IMR-90 (cell line): ENCODE results near the gene MTFR1L. TPM values are rescaled to one million over a fixed set of nuclear protein-coding genes. Genes with fewer than 3 reads are reported as not detected.
A peak's percentile ranks its signal among the peaks of the same experiment; 100 is the strongest.

Source experiments
- ATAC-seq: fragments of 200-7000 bp; cut with Tn5 transposase; 2 replicates; pipeline ENCODE4 v1.9.1; 2020; ENCODE audit warnings: low read depth, mild to moderate bottlenecking, moderate library complexity
- BruUV-seq: library from RNA; stranded (reverse); fragments of 400-500 nt; replicated peaks from 2 replicates; lab custom pipeline; 2021; lab: Mats Ljungman, UMichigan
- CTCF ChIA-PET: fragments of 300-600 bp; formaldehyde crosslinking; extraction: SDS; loops from one replicate; lab custom pipeline; 2021; ENCODE audit warnings: antibody characterized with exemption; lab: Yijun Ruan, JAX
- POLR2A ChIA-PET: fragments of 300-600 bp; sonication (Branson Sonifier 250); formaldehyde crosslinking; loops from one replicate; lab custom pipeline; 2022; ENCODE audit warnings: antibody characterized with exemption; ENCODE audit not compliant: unreplicated experiment; lab: Charles Lee
- DNase-seq: peaks from one replicate; pipeline ENCODE4 v3.0.0; 2013
- H2AFZ ChIP-seq: replicated peaks from 2 replicates; pipeline ENCODE3; 2013; ENCODE audit warnings: low read length, mild to moderate bottlenecking; ENCODE audit not compliant: poor library complexity
- H2AK5ac ChIP-seq: 2 replicates; pipeline ENCODE4 v1.6.1; 2013; ENCODE audit warnings: low read depth, low read length, inconsistent platforms
- H2AK9ac ChIP-seq: replicated peaks from 2 replicates; pipeline ENCODE3; 2013; ENCODE audit warnings: mild to moderate bottlenecking, low read depth, low read length, moderate library complexity; ENCODE audit not compliant: poor library complexity
- H2BK120ac ChIP-seq: 2 replicates; pipeline ENCODE4 v1.6.1; 2013; ENCODE audit warnings: low read depth, low read length, inconsistent platforms
- H2BK15ac ChIP-seq: 3 replicates; pipeline ENCODE4 v1.6.1; 2013; ENCODE audit warnings: low read depth, low read length, inconsistent platforms
- H2BK20ac ChIP-seq: 2 replicates; pipeline ENCODE4 v1.6.1; 2013; ENCODE audit warnings: low read depth, mild to moderate bottlenecking, inconsistent platforms, low read length, moderate library complexity
- H2BK5ac ChIP-seq: 2 replicates; pipeline ENCODE4 v1.6.1; 2013; ENCODE audit warnings: mild to moderate bottlenecking, low read depth, low read length, inconsistent platforms; ENCODE audit not compliant: poor library complexity, severe bottlenecking
- H3K14ac ChIP-seq: replicated peaks from 2 replicates; pipeline ENCODE4 v1.6.1; 2013; ENCODE audit warnings: low read depth, low read length, inconsistent platforms
- H3K18ac ChIP-seq: 2 replicates; pipeline ENCODE4 v1.6.1; 2013; ENCODE audit warnings: low read depth, low read length, control low read depth
- H3K23ac ChIP-seq: 2 replicates; pipeline ENCODE4 v1.6.1; 2013; ENCODE audit warnings: low read depth, low read length, inconsistent platforms
- H3K27ac ChIP-seq: 2 replicates; pipeline ENCODE4 v1.5.1; 2013; ENCODE audit warnings: mild to moderate bottlenecking, control low read depth, low read length; ENCODE audit not compliant: insufficient read depth
- H3K27me3 ChIP-seq: 2 replicates; pipeline ENCODE4 v1.6.1; 2013; ENCODE audit warnings: low read length; ENCODE audit not compliant: control insufficient read depth, insufficient read depth
- H3K36me3 ChIP-seq: 2 replicates; pipeline ENCODE4 v1.6.1; 2013; ENCODE audit warnings: low read length, mixed read lengths; ENCODE audit not compliant: control insufficient read depth, insufficient read depth
- H3K4ac ChIP-seq: 2 replicates; pipeline ENCODE4 v1.6.1; 2013; ENCODE audit warnings: low read depth, low read length, inconsistent platforms
- H3K4me1 ChIP-seq: 2 replicates; pipeline ENCODE4 v1.6.1; 2013; ENCODE audit warnings: low read length, mixed read lengths; ENCODE audit not compliant: control insufficient read depth, insufficient read depth
- H3K4me2 ChIP-seq: 2 replicates; pipeline ENCODE4 v1.6.1; 2013; ENCODE audit warnings: low read depth, mild to moderate bottlenecking, control low read depth, low read length, moderate library complexity
- H3K4me3 ChIP-seq: 2 replicates; pipeline ENCODE4 v1.5.1; 2013; ENCODE audit warnings: low read depth, mild to moderate bottlenecking, control low read depth, low read length, moderate library complexity; ENCODE audit not compliant: insufficient read depth
- H3K56ac ChIP-seq: 2 replicates; pipeline ENCODE4 v1.6.1; 2013; ENCODE audit warnings: low read length, inconsistent platforms; ENCODE audit not compliant: insufficient read depth; ENCODE audit errors: extremely low read depth
- H3K79me1 ChIP-seq, 2 experiments: 2 replicates each; pipeline ENCODE4 v1.6.1; 2013; ENCODE audit warnings: low read length in 2 of 2, inconsistent platforms in 1 of 2, low read depth in 1 of 2
- H3K9ac ChIP-seq: 2 replicates; pipeline ENCODE4 v1.6.1; 2013; ENCODE audit warnings: low read depth, low read length, control low read depth
- H3K9me1 ChIP-seq: 2 replicates; pipeline ENCODE4 v1.6.1; 2013; ENCODE audit warnings: low read length, inconsistent platforms; ENCODE audit not compliant: insufficient read depth
- H3K9me3 ChIP-seq: 2 replicates; pipeline ENCODE4 v1.6.1; 2013; ENCODE audit warnings: low read length; ENCODE audit not compliant: control insufficient read depth, insufficient read depth
- H4K20me1 ChIP-seq: 2 replicates; pipeline ENCODE4 v1.6.1; 2013; ENCODE audit warnings: low read length, inconsistent platforms; ENCODE audit not compliant: insufficient read depth
- H4K5ac ChIP-seq: 2 replicates; pipeline ENCODE4 v1.6.1; 2013; ENCODE audit warnings: mild to moderate bottlenecking, low read depth, low read length, control low read depth
- H4K8ac ChIP-seq, 2 experiments: 2 replicates each; pipeline ENCODE4 v1.6.1; 2013; ENCODE audit warnings: low read depth in 2 of 2, low read length in 2 of 2, control low read depth in 1 of 2, inconsistent platforms in 1 of 2
- H4K91ac ChIP-seq: 2 replicates; pipeline ENCODE4 v1.6.1; 2013; ENCODE audit warnings: low read depth, low read length, inconsistent platforms; ENCODE audit not compliant: insufficient read depth
- CEBPB ChIP-seq: IDR thresholded peaks from 2 replicates; pipeline ENCODE4 v1.6.1; 2012; ENCODE audit warnings: low read depth, low read length, improper control_type of control experiment
- CTCF ChIP-seq: conservative IDR thresholded peaks from 2 replicates; pipeline ENCODE4 v1.5.1; 2012; ENCODE audit warnings: mild to moderate bottlenecking, low read depth, low read length, improper control_type of control experiment
- ELK1 ChIP-seq: fragments of 150-350 bp; IDR thresholded peaks from 2 replicates; pipeline ENCODE4 v1.6.1; 2016; ENCODE audit warnings: low read depth, mild to moderate bottlenecking, low read length, moderate library complexity, borderline replicate concordance
- MAFK ChIP-seq: IDR thresholded peaks from 2 replicates; pipeline ENCODE4 v1.6.1; 2012; ENCODE audit warnings: low read depth, low read length, improper control_type of control experiment
- MAZ ChIP-seq: IDR thresholded peaks from 2 replicates; pipeline ENCODE4 v1.6.1; 2012; ENCODE audit warnings: low read depth, mild to moderate bottlenecking, low read length, improper control_type of control experiment, moderate library complexity, borderline replicate concordance
- MXI1 ChIP-seq: IDR thresholded peaks from 2 replicates; pipeline ENCODE4 v1.6.1; 2012; ENCODE audit warnings: low read depth, mild to moderate bottlenecking, low read length, moderate library complexity, borderline replicate concordance
- NFE2L2 ChIP-seq: fragments of 150-350 bp; IDR thresholded peaks from 2 replicates; pipeline ENCODE4 v1.6.1; 2016; ENCODE audit warnings: low read depth, mild to moderate bottlenecking, low read length
- RCOR1 ChIP-seq: IDR thresholded peaks from 2 replicates; pipeline ENCODE4 v1.6.1; 2012; ENCODE audit warnings: mild to moderate bottlenecking, low read length, improper control_type of control experiment; ENCODE audit not compliant: insufficient replicate concordance
- SMC3 ChIP-seq: fragments of 150-350 bp; IDR thresholded peaks from 2 replicates; pipeline ENCODE4 v1.6.1; 2016; ENCODE audit warnings: low read depth, mild to moderate bottlenecking, antibody characterized with exemption, low read length, moderate library complexity
- USF2 ChIP-seq: fragments of 150-350 bp; IDR thresholded peaks from 2 replicates; pipeline ENCODE4 v1.6.1; 2017; ENCODE audit warnings: mild to moderate bottlenecking, antibody characterized with exemption, low read length, low read depth
- WGBS, 2 experiments: methylation state at CpG; one replicate each; pipeline versions ENCODE4 v1.1.5 to v1.1.7; 2013; ENCODE audit warnings: missing lambda C conversion rate in 2 of 2; ENCODE audit not compliant: insufficient read length in 1 of 2; ENCODE audit errors: extremely low coverage in 2 of 2; 5-methylcytosine and 5-hydroxymethylcytosine counted together
- dilution Hi-C: fragments of 300-500 bp; cut with HindIII; formaldehyde crosslinking; loops from one replicate; pipeline ENCODE4 v1.14.3; 2018; ENCODE audit warnings: low sequenced_read_pairs; ENCODE audit not compliant: unreplicated experiment
- in situ Hi-C: fragments of 300-500 bp; cut with MboI; formaldehyde crosslinking; loops from 3 replicates; pipeline ENCODE4 v1.14.3; 2019; ENCODE audit warnings: low sequenced_read_pairs, inconsistent platforms, mixed read lengths
- intact Hi-C: fragments of 100-400 bp; cut with micrococcal nuclease; formaldehyde crosslinking; loops from 2 replicates; pipeline ENCODE4 v1.10.0; 2022
- polyA plus RNA-seq, 3 experiments: library from polyadenylated mRNA; depleted of rRNA; stranded (reverse); fragments of >200 nt; gene quantifications; 2 replicates each; pipeline ENCODE4 v1.2.3, GENCODE V29; 2012; ENCODE audit warnings: low replicate concordance in 1 of 3
- total RNA-seq: library from RNA; depleted of rRNA; stranded (reverse); fragments of >200 nt; gene quantifications from 2 replicates; pipeline ENCODE4 v1.2.3, GENCODE V29; 2012

MTFR1L gene
- total and polyA plus RNA-seq, 2 of the 4 experiments (the other 2 are of a cell fraction): 69.1 to 69.7 TPM

GRCh38 chr1:25795946-25796810, 23.6 kb upstream of the MTFR1L start:
- no peak overlapping the region; the same call in 1 of the 2 replicates for H4K5ac ChIP-seq
- H3K9me1 ChIP-seq: peaks cover 4% of the 10 kb centered on the region; the same call in 1 of the 2 replicates
- no peak overlapping the region for H4K8ac ChIP-seq
- H3K9ac ChIP-seq: no peak overlapping the region
- H3K14ac ChIP-seq: no peak overlapping the region
- peak overlapping the region; percentile 21; the same call in 1 of the 3 replicates for H2BK15ac ChIP-seq
- peaks cover 6 to 8% of the 10 kb centered on the region in 2 experiments; a peak in 3 of 4 replicates for H3K79me1 ChIP-seq
- dilution Hi-C loops (no loop called here), intact Hi-C loops (loop anchor here (2.0 to 5.0 kb wide), 2 partner anchors 84 to 177 kb away; no protein-coding TSS in a partner anchor), in situ Hi-C loops (no loop called here)
- H4K91ac ChIP-seq: 0 out of 2 replicates have a peak overlapping the region, but pooled peaks have one; percentile 29
- H2BK5ac ChIP-seq: no peak overlapping the region
- peak overlapping the region; percentile 72 for H2AK5ac ChIP-seq
- CTCF ChIA-PET: interaction anchor here (0.6 to 1.4 kb wide), 2 partner anchors 177 to 187 kb away, joined by 3 to 7 read pairs; no protein-coding TSS in a partner anchor
- H3K4me1 ChIP-seq: peaks cover 12% of the 10 kb centered on the region
- no peak overlapping the region for H3K18ac ChIP-seq
- H3K36me3 ChIP-seq: no peaks in the 10 kb centered on the region; the same call in 1 of the 2 replicates
- H3K23ac ChIP-seq: no peak overlapping the region
- H3K4me2 ChIP-seq: no peak overlapping the region
- no peaks in the 10 kb centered on the region for H3K27me3 ChIP-seq
- H2BK20ac ChIP-seq: 0 out of 2 replicates have a peak overlapping the region, but pooled peaks have one; percentile 35
- BruUV-seq: no TSS peak
- no peak overlapping the region for H2BK120ac ChIP-seq
- no peaks in the 10 kb centered on the region for H4K20me1 ChIP-seq
- no peak overlapping the region for H3K4me3 ChIP-seq
- WGBS, 2 experiments: 87% methylated on average over 10 of the region's 22 CpGs; no CpG with 5 or more reads in 1 of the 2 experiments
- H3K9me3 ChIP-seq: no peaks in the 10 kb centered on the region
- no peak for TF ChIP-seq NFE2L2
- TF ChIP-seq USF2: no peak
- no peak for TF ChIP-seq MXI1
- TF ChIP-seq MAZ: no peak
- TF ChIP-seq RCOR1: no peak
- TF ChIP-seq ELK1: no peak
- TF ChIP-seq MAFK: no peak
- TF ChIP-seq CTCF: no peak
- no peak for TF ChIP-seq CEBPB
- TF ChIP-seq SMC3: no peak
- no peak overlapping the region for H2AK9ac ChIP-seq
- ATAC-seq: no peak
- no peak for DNase-seq
- H2AFZ ChIP-seq: no peak overlapping the region
- H3K4ac ChIP-seq: peak overlapping the region; percentile 10; the same call in 1 of the 2 replicates
- POLR2A ChIA-PET: no interaction called here
- H3K56ac ChIP-seq: no peak overlapping the region
- no peak overlapping the region for H3K27ac ChIP-seq
